NCI-H460 (cell line): Measurements from ENCODE around the gene CBLN3. TPM values are rescaled to one million over a fixed set of nuclear protein-coding genes. Genes with fewer than 3 reads are reported as not detected.

Experiments
- DNase-seq: peaks from one replicate; pipeline ENCODE4 v3.0.0-alpha.2; 2016; ENCODE audit warnings: low read depth; ENCODE audit errors: extremely low read depth
- total RNA-seq: library from RNA; depleted of rRNA; stranded (reverse); fragments of >200 nt; shearing (Covaris generic); gene quantifications from 2 replicates; pipeline ENCODE4 v1.2.3, GENCODE V29; 2014

The CBLN3 gene
- total RNA-seq, 1 experiment from 2014 or later, result 1.2 TPM

GRCh38 chr14:24407608-24408325 lies 21.7 kb downstream of the CBLN3 start:
- no peak for DNase-seq

- DNase-seq, result no peak
These were observed 23.1 kb downstream of the CBLN3 start for GRCh38 chr14:24406416-24406815.

- DNase-seq, result no peak
These were observed 24.7 kb downstream of the CBLN3 start for GRCh38 chr14:24404814-24405213.

GRCh38 chr14:24403294-24403998 lies 26.0 kb downstream of the CBLN3 start:
- no peak for DNase-seq

GRCh38 chr14:24401810-24402702 lies 27.4 kb downstream of the CBLN3 start:
- DNase-seq, result no peak

GRCh38 chr14:24399999-24400718 lies 29.3 kb downstream of the CBLN3 start:
- DNase-seq, result no peak

GRCh38 chr14:24399447-24399822 lies 30.0 kb downstream of the CBLN3 start:
- no peak for DNase-seq

- no peak for DNase-seq
These were observed 30.6 kb downstream of the CBLN3 start, which contains the start of gene NYNRIN for GRCh38 chr14:24398653-24399446. TSS of gene NYNRIN (plus strand) at chr14:24399003. CDS start at chr14:24399247, 244 bp downstream.

GRCh38 chr14:24398293-24398652 lies 31.2 kb downstream of the CBLN3 start:
- no peak for DNase-seq

- DNase-seq, result no peak
These were observed 31.7 kb downstream of the CBLN3 start for GRCh38 chr14:24397639-24398292.

GRCh38 chr14:24395609-24396582 lies 33.6 kb downstream of the CBLN3 start:
- DNase-seq, result no peak

- no peak for DNase-seq
These were observed 35.2 kb downstream of the CBLN3 start for GRCh38 chr14:24394275-24394674.

GRCh38 chr14:24392325-24393091 lies 37.0 kb downstream of the CBLN3 start:
- DNase-seq, result peak; percentile 43

GRCh38 chr14:24390701-24391468 lies 38.6 kb downstream of the CBLN3 start:
- DNase-seq, result no peak

GRCh38 chr14:24389226-24389848 lies 40.1 kb downstream of the CBLN3 start:
- no peak for DNase-seq
